Brain microvascular endothelial cell (primary cell): ENCODE data around the gene ATPAF1.
"Not testable (repeated sequence)": the region's sequence is repeated elsewhere in the genome, so short reads cannot be mapped to it uniquely, and the experiment has no call there.

Experiments used
- DNase-seq: peaks from one replicate; pipeline ENCODE4 v3.0.0-alpha.2; 2020
- H3K27ac ChIP-seq: fragments of 250-450 bp; sonication (Bioruptor Pico); 2 replicates; pipeline ENCODE4 v1.5.1; 2020; ENCODE audit warnings: mild to moderate bottlenecking, moderate library complexity
- H3K27me3 ChIP-seq: fragments of 250-450 bp; sonication (Bioruptor Pico); replicated peaks from 2 replicates; pipeline ENCODE4 v1.5.1; 2020; ENCODE audit warnings: mild to moderate bottlenecking
- H3K36me3 ChIP-seq: fragments of 250-450 bp; sonication (Bioruptor Pico); replicated peaks from 2 replicates; pipeline ENCODE4 v1.5.1; 2020; ENCODE audit warnings: mild to moderate bottlenecking
- H3K4me3 ChIP-seq: 2 replicates; pipeline ENCODE4 v1.5.1; 2011; ENCODE audit warnings: low read depth, mild to moderate bottlenecking, control low read depth, low read length, moderate library complexity
- in situ Hi-C: cut with HindIII; loops from 2 replicates; pipeline ENCODE4 v1.10.0; 2017; ENCODE audit warnings: low sequenced_read_pairs, low pct_ligation_motif_present
- TF ChIP-seq, protein P1 (sequence below): IDR thresholded peaks from 2 replicates; pipeline ENCODE4 v1.5.1; 2011; ENCODE audit warnings: low read depth, mild to moderate bottlenecking, moderate library complexity, low read length, control low read depth, inconsistent platforms; ENCODE audit errors: missing control alignments

The ATPAF1 gene

GRCh38 chr1:46657775-46658174, 10.4 kb downstream of the ATPAF1 start:
- no peak overlapping the region for H3K27ac ChIP-seq
- in situ Hi-C loops = no loop called here
- DNase-seq = no peak
- no peaks in the 10 kb centered on the region for H3K27me3 ChIP-seq
- TF ChIP-seq, protein P1, sequence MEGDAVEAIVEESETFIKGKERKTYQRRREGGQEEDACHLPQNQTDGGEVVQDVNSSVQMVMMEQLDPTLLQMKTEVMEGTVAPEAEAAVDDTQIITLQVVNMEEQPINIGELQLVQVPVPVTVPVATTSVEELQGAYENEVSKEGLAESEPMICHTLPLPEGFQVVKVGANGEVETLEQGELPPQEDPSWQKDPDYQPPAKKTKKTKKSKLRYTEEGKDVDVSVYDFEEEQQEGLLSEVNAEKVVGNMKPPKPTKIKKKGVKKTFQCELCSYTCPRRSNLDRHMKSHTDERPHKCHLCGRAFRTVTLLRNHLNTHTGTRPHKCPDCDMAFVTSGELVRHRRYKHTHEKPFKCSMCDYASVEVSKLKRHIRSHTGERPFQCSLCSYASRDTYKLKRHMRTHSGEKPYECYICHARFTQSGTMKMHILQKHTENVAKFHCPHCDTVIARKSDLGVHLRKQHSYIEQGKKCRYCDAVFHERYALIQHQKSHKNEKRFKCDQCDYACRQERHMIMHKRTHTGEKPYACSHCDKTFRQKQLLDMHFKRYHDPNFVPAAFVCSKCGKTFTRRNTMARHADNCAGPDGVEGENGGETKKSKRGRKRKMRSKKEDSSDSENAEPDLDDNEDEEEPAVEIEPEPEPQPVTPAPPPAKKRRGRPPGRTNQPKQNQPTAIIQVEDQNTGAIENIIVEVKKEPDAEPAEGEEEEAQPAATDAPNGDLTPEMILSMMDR = no peak
- H3K36me3 ChIP-seq = peaks cover 10% of the 10 kb centered on the region
- H3K4me3 ChIP-seq = no peak overlapping the region

DNA sequence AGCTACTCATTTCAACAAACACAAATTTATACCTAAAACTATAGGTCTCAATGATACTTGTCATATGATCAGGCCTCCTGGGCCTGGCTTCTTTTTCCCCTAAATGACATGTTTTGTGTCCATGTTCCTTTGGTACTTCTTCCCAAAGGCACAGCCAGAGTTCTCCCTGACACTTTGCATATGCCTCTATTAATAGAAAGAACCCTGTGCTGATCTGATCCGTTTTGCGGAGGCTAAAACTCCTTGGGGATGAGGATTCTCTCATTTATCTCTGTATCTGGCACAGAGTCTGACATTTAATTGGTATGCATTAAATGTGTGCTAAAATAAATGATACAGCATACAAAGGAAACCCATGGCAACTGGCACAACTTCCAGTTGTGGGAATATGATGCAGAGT, 11.5 kb downstream of the ATPAF1 start:
- no peak overlapping the region for H3K27ac ChIP-seq
- no peak overlapping the region for H3K4me3 ChIP-seq
- in situ Hi-C loops = no loop called here
- no peaks in the 10 kb centered on the region for H3K27me3 ChIP-seq
- TF ChIP-seq, protein P1 = no peak
- peaks cover 10% of the 10 kb centered on the region for H3K36me3 ChIP-seq
- DNase-seq = no peak

DNA sequence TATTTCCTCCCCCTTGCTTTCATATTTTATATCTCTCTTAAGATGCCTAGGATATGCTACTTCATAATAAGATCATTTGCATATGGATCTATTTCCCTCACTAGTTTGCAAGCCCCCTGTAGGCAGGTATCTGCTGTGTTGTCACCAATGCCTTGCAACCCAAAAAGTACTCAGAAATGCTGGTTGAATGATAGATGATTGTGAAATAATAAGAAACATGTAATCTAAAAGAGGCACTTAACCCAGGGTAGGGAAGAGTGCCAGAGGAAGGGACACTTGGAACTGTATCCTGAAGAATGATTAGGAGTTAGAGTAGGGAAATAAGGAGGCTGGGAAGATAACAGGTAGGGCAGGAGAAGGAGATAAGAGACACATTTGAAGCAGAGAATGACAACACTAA, 12.3 kb downstream of the ATPAF1 start:
- peaks cover 10% of the 10 kb centered on the region for H3K36me3 ChIP-seq

GRCh38 chr1:46654698-46655097, 13.5 kb downstream of the ATPAF1 start:
- H3K4me3 ChIP-seq, H3K27ac ChIP-seq, H3K27me3 ChIP-seq, DNase-seq, in situ Hi-C loops: not testable (repeated sequence)
- peaks cover 12% of the 10 kb centered on the region for H3K36me3 ChIP-seq

More for the DNA sequence above, 12.3 kb downstream of the ATPAF1 start:
- no peak for DNase-seq
- Histone ChIP-seq H3K27me3 (no peaks in the 10 kb centered on the region), H3K27ac (no peak overlapping the region), H3K4me3 (no peak overlapping the region)
- in situ Hi-C loops = no loop called here
- TF ChIP-seq, protein P1 = no peak

DNA sequence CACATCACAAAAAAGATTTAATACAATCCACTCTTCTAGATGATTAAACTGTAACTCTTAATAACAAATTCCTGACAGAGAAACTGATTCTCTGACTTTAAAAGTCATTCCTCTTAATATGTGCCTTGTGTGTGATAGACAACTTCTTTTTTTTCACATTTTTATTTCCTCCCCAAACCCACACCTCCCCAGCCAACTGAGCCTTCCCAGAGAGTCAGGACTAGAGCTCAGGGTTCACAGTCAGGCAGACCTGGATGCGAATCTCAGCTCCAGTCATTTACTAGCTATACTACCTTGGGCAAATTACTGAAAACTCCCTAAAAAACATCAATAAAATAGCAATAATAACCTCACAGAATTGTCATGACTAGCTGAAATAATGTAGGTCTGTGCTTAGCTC, 14.2 kb downstream of the ATPAF1 start:
- Histone ChIP-seq H3K36me3 (peaks cover 15% of the 10 kb centered on the region), H3K27ac (no peak overlapping the region), H3K4me3 (no peak overlapping the region), H3K27me3 (no peaks in the 10 kb centered on the region)
- no peak for DNase-seq
- TF ChIP-seq, protein P1 = no peak
- in situ Hi-C loops = no loop called here

DNA sequence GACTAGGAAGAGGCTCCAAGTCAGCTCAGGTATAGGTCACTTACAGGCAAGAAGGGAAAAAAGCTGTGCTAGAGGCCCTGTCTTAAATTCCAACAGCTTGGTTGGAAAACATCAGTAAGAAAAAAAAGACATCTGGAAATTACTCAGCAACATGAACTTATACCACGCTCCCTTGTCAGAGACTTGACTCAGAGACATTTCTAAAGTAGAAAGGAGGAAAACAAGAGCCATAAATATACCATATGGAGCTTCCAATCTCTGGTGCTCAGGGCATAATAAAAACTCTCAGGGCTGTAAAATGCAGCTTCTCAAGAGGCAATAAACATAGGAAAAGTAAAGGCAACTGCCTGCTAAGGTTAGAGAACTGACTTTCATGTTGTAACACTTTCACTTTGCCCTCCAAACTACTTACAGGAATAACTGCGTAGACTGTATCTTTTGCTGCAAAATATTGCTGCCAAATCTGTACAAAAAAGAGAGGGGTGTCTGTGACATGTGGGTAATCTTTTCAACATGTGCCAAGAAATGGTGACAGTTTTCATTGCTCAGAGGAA, 14.7 kb downstream of the ATPAF1 start:
- no peak for DNase-seq
- in situ Hi-C loops = no loop called here
- Histone ChIP-seq H3K4me3 (no peak overlapping the region), H3K36me3 (peaks cover 15% of the 10 kb centered on the region), H3K27me3 (no peaks in the 10 kb centered on the region), H3K27ac (no peak overlapping the region)
- TF ChIP-seq, protein P1 = no peak
